VCaP (cell line): Measurements from ENCODE around the gene PLA2G6.

Experiments used
- H3K27ac ChIP-seq: fragments of 450-650 bp; 2 replicates; pipeline ENCODE4 v1.5.1; 2017
- TF ChIP-seq, protein P1 (sequence below): fragments of 450-650 bp; conservative IDR thresholded peaks from 2 replicates; pipeline ENCODE4 v1.5.1; 2017; ENCODE audit warnings: mild to moderate bottlenecking, moderate library complexity

The PLA2G6 gene

DNA sequence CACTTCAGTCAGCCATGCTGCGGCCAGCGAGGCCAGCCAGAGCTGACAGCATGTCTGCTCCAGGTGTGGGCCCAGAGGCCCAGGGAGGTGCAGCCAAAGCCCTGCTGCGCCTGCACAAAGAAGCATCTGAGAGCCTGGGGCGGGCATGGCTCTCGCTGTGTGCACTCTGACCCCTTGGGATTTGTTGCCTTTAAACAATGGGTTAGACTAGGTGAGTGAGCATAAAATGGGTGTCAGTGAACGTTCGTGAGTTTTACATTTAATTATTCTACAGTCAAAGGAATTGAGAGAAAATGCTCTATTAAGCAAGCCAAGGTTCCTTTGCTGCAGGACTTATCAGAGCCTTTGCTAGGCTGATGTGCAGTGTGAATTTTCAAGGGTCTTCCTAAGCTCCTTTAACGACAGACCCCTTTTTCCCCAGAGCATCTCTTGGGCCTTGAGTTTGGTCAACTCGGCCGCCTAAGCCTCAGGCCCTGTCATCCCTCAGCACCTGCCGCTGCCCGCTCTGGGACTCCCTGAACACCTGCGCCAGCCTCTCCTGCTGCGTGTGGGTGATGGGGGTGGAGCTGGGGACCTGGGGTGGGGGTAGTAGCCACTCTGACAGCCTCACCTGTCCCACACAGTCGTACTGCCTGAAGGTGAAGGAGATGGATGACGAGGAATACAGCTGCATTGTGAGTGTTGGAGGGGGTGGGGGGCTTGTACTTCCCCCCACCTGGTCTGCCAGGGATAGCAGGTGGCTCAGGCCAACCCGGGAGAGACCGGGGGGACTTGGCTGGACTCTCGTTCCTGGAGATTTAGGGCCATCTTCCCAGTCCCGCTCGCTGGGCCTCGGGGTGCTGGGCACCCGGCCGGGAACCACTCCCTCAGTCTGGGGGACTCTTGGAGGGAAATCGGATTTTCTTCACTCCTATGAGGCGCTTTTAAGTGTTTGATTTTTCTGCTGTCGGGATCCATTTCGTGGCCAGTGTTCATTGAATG, 108.2 kb downstream of the PLA2G6 start:
- no peak overlapping the region for H3K27ac ChIP-seq
- TF ChIP-seq, protein P1, sequence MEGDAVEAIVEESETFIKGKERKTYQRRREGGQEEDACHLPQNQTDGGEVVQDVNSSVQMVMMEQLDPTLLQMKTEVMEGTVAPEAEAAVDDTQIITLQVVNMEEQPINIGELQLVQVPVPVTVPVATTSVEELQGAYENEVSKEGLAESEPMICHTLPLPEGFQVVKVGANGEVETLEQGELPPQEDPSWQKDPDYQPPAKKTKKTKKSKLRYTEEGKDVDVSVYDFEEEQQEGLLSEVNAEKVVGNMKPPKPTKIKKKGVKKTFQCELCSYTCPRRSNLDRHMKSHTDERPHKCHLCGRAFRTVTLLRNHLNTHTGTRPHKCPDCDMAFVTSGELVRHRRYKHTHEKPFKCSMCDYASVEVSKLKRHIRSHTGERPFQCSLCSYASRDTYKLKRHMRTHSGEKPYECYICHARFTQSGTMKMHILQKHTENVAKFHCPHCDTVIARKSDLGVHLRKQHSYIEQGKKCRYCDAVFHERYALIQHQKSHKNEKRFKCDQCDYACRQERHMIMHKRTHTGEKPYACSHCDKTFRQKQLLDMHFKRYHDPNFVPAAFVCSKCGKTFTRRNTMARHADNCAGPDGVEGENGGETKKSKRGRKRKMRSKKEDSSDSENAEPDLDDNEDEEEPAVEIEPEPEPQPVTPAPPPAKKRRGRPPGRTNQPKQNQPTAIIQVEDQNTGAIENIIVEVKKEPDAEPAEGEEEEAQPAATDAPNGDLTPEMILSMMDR = no peak

DNA sequence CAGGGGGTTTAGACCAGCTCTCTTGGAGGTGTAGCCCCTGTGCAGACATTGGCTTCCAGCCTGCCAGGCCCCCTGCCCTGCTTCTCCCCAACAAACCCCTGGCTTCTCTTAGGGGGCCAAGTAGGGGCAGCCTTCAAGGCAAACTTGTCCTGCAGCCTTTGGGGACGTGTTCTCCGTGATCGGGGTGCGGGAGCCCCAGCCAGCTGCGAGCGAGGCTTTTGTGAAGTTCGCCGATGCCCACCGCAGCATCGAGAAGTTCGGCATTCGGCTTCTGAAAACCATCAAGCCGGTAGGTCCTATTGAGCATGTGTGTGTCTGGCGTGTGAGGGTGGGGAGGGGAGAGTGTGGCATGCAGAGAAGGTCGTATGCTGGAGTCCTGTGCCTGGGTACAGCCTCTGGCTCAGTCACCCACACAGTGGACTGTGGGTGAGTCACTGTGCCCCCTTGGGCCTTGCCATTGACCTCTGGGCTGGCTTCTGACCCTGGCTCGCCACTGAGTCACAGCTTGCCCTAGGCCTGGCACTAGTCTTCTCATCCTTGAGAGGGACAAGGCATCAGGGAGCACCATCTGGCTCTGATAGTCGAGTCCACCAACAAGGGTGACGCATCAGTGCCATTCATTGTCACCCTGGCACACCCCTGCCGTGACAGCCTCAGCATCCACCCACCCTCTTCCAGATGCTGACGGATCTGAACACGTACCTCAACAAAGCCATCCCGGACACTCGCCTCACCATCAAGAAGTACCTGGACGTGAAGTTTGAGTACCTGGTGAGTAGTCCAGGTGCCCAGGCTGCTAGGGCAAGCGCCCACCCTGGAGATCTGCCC, 109.1 kb downstream of the PLA2G6 start:
- TF ChIP-seq, protein P1 = no peak
- no peak overlapping the region for H3K27ac ChIP-seq

DNA sequence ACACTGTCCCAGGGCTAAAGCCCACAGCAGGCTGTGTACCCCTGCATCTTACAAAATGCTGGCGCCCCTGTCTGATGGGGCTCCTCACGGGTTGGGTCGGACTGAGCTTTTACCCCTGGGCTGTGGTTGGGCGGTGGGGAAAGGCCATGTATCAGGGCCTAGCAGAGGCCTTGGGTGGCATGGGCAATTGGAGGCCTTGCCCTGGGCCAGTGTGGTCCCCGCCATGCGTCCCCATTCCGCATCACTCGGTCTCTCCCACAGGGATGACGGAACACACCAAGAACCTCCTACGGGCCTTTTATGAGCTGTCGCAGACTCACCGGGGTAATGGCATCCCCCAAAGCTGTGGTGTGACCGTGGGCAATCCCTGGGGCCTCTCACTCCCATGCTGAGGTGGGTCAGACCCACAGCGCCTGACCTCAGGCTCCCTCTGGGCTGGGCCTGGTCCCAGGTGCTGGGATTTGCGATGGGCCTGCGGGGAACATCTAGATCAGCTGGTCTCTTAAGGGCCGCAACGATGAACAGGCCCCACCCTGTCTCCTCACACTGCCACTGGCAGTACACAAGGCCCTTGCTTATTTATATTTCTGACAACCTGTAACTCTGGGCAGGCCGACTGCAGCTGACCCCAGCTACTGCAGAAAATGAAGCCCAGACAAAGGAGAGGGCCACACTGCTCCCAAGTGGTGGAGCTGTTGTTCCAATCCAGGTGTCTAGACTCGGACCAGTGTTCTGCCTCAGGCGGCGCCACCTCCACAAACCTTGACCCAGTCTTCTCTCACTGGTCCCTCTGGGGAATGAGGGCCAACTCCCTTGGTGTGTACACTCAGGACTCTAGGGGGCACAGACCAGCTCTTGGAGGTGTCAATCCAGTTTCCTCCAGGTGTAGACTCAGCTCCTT, 110.0 kb downstream of the PLA2G6 start:
- H3K27ac ChIP-seq = no peak overlapping the region
- TF ChIP-seq, protein P1 = no peak

DNA sequence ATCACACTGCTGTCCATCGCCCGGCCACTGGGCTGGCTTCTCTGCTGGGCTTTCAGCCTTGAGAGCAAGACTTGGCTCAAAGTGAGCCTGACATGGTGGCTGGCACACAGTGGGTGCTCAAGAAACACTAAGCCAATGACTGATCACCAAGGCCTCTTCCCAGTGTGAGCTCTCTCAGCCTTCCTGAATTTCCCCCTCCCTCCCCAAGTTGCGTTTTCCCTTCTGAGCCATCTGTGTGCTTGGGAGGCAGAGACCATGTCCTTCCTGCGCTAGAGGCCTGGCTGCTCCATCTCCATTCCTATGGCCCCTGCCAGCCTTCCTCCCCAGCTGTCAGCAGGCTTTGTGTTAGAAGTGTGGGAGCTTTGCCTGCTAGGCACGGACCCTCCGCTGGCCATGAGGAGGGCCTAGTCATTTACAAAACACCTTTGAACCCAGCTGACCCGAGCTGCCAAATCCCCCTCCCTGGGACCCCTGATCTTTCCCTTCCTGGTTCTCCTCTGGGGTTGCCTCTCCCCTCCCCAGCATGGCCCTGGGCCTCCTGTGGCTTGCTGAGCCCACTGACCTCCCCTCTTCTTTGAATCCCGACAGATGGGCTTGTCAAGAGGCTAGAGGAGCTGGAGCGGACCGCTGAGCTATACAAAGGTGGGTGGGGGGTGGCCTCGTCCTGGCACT, 111.2 kb downstream of the PLA2G6 start:
- TF ChIP-seq, protein P1 = no peak

DNA sequence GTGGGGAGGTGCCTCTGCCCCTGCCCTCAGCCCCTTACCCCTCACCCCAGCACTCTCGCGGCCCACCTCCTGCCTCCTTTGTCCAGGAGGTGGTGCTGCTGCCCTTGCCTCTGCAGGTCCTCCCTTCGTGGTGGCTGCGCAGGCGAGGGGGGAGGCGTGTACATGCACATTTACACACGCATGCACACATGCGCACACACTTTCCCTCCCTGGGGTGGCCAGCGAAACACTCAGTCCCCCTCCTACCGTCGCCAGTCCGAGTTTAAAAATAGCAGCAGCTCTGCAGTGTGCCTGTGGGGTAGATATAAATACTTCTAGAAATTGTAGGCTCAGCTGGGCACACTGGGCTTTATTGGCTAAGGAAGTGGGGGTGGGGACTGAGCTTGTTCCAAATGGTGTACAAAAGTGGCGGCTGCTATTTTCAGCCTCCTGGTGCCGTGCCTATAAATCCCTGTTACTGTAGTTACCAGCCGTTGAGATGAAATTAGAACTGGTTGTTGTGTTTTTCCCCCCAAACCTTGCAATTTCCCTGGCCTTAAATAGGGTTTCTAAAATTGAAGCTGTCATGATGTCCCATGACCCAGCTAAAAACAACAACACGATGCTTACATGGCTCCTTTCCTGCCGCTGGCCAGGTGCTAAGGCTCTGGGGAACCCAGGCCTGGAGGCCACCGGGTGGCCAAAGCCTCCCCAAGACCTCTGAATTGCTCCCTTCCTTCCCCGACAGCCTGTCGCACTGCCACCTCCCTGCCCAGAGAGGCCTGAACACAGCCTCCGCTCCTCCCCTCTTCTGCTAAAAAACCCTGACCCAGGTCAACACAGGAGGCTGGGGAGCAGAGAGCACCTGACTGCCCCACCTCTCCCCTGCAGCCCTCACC, 112.0 kb downstream of the PLA2G6 start:
- peak overlapping the region; percentile 52 for H3K27ac ChIP-seq
- TF ChIP-seq, protein P1 = peak; percentile 77

More for the DNA sequence above, 111.2 kb downstream of the PLA2G6 start:
- H3K27ac ChIP-seq = peak overlapping the region; percentile 52
